Measurements from ENCODE around the gene ENTR1.

ENTR1 gene

DNA sequence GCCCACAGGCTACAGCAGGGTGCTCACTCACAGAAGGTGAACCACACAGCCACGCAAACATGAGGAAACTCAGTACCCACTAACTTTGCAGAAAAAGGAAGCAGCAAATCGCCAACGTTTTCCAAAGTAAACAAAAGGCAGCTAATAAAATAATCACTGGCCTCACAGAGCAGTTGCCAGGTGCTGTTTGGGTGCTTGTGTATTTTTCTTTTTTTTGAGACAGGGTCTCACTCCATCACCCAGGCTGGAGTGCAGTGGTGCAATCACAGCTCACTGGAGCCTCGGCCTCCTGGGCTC is 14.2 kb downstream of the ENTR1 start:
- Histone ChIP-seq H3K27ac (ENCODE audit: low read depth, low read length) (no peak overlapping the region), H3K27me3 (ENCODE audit: control insufficient read depth, insufficient read depth, low read length) (no peaks in the 10 kb centered on the region), H3K9ac (ENCODE audit: low read length) (no peak overlapping the region), H3K36me3 (ENCODE audit: control insufficient read depth, insufficient read depth, low read length) (peaks cover 21% of the 10 kb centered on the region), H3K4me1 (ENCODE audit: control insufficient read depth, insufficient read depth, low read length) (peaks cover 6% of the 10 kb centered on the region), H3K4me3 (ENCODE audit: low read length) (no peak overlapping the region)

GRCh38 chr9:136395345-136396218 is 14.8 kb downstream of the ENTR1 start:
- peaks cover 21% of the 10 kb centered on the region for H3K36me3 ChIP-seq (ENCODE audit: control insufficient read depth, insufficient read depth, low read length)
- no peak overlapping the region for H3K4me3 ChIP-seq (ENCODE audit: low read length)
- H3K4me1 ChIP-seq (ENCODE audit: control insufficient read depth, insufficient read depth, low read length): peaks cover 6% of the 10 kb centered on the region
- H3K27me3 ChIP-seq (ENCODE audit: control insufficient read depth, insufficient read depth, low read length): no peaks in the 10 kb centered on the region
- no peak overlapping the region for H3K27ac ChIP-seq (ENCODE audit: low read depth, low read length)
- H3K9ac ChIP-seq (ENCODE audit: low read length): no peak overlapping the region

DNA sequence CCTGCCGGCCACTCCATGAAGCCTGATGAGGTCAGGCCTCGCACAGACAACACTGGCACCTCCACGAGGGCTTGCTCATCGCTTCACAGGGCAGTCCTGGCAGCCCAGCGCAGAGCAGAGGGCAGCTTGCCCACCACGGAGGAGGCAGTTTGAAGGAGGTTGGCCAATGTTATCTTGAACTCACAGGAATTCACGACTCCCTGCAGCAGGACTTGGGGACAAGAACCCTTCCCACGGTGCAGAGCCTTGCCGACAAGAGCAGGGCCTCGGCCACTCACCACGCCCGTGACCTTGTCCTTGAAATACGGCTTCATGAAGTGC is 15.4 kb downstream of the ENTR1 start:
- H3K4me3 ChIP-seq (ENCODE audit: low read length): no peak overlapping the region
- no peaks in the 10 kb centered on the region for H3K27me3 ChIP-seq (ENCODE audit: control insufficient read depth, insufficient read depth, low read length)
- peaks cover 21% of the 10 kb centered on the region for H3K36me3 ChIP-seq (ENCODE audit: control insufficient read depth, insufficient read depth, low read length)
- H3K27ac ChIP-seq (ENCODE audit: low read depth, low read length): no peak overlapping the region
- H3K4me1 ChIP-seq (ENCODE audit: control insufficient read depth, insufficient read depth, low read length): peaks cover 6% of the 10 kb centered on the region
- H3K9ac ChIP-seq (ENCODE audit: low read length): no peak overlapping the region

- Histone ChIP-seq H3K27me3 (ENCODE audit: control insufficient read depth, insufficient read depth, low read length) (no peaks in the 10 kb centered on the region), H3K27ac (ENCODE audit: low read depth, low read length) (no peak overlapping the region), H3K36me3 (ENCODE audit: control insufficient read depth, insufficient read depth, low read length) (peaks cover 21% of the 10 kb centered on the region), H3K4me3 (ENCODE audit: low read length) (no peak overlapping the region), H3K9ac (ENCODE audit: low read length) (no peak overlapping the region), H3K4me1 (ENCODE audit: control insufficient read depth, insufficient read depth, low read length) (peaks cover 5% of the 10 kb centered on the region)
These were observed 15.9 kb downstream of the ENTR1 start for GRCh38 chr9:136394312-136395019.

DNA sequence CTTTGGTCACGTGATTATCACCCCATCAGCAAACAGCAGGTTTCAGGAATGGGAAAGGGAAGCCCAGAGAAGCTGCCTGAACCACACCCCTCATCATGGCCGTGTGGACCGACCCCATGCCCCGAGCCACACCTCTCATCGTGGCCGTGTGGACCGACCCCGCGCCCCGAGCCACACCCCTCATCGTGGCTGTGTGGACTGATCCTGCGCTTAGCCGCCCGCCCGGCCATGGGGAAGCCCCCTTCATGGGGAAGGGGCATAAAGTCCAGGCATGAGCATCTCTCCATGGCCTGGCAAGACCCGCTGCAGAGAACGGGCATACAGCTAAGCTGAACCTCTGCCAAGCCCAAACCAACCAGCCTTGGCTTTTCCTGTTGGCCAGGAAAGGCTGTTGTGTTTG is 16.9 kb downstream of the ENTR1 start:
- Histone ChIP-seq H3K9ac (ENCODE audit: low read length) (no peak overlapping the region), H3K36me3 (ENCODE audit: control insufficient read depth, insufficient read depth, low read length) (peaks cover 21% of the 10 kb centered on the region), H3K27me3 (ENCODE audit: control insufficient read depth, insufficient read depth, low read length) (no peaks in the 10 kb centered on the region), H3K27ac (ENCODE audit: low read depth, low read length) (no peak overlapping the region), H3K4me3 (ENCODE audit: low read length) (no peak overlapping the region), H3K4me1 (ENCODE audit: control insufficient read depth, insufficient read depth, low read length) (no peaks in the 10 kb centered on the region)

GRCh38 chr9:136392538-136393449 is 17.6 kb downstream of the ENTR1 start:
- Histone ChIP-seq H3K9ac (ENCODE audit: low read length) (no peak overlapping the region), H3K36me3 (ENCODE audit: control insufficient read depth, insufficient read depth, low read length) (peaks cover 21% of the 10 kb centered on the region), H3K27me3 (ENCODE audit: control insufficient read depth, insufficient read depth, low read length) (no peaks in the 10 kb centered on the region), H3K27ac (ENCODE audit: low read depth, low read length) (no peak overlapping the region), H3K4me3 (ENCODE audit: low read length) (no peak overlapping the region), H3K4me1 (ENCODE audit: control insufficient read depth, insufficient read depth, low read length) (no peaks in the 10 kb centered on the region)

- H3K9ac ChIP-seq (ENCODE audit: low read length): no peak overlapping the region
- no peaks in the 10 kb centered on the region for H3K4me1 ChIP-seq (ENCODE audit: control insufficient read depth, insufficient read depth, low read length)
- no peak overlapping the region for H3K27ac ChIP-seq (ENCODE audit: low read depth, low read length)
- peaks cover 21% of the 10 kb centered on the region for H3K36me3 ChIP-seq (ENCODE audit: control insufficient read depth, insufficient read depth, low read length)
- no peaks in the 10 kb centered on the region for H3K27me3 ChIP-seq (ENCODE audit: control insufficient read depth, insufficient read depth, low read length)
- no peak overlapping the region for H3K4me3 ChIP-seq (ENCODE audit: low read length)
These were observed 18.5 kb downstream of the ENTR1 start for GRCh38 chr9:136391737-136392537.

DNA sequence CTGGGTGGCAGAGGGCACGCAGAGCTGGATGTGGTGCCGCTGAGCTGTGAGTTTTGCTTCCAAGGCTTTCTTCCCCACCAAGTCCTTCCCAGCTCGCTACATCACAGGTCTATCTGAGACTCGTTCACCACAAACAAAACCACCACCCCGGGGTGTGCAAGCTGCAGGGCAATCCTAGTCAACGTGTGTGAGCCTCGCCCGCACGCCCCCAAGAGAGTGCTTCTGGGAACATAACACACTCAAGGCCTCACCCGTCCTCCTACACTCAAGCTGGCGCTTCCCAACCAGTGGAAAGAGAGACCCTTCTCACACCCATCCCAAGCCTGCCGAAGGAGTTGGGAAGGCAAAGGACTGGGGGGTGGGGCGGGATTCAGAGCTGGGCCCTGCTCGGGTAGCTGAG is 21.0 kb downstream of the ENTR1 start:
- Histone ChIP-seq H3K4me3 (ENCODE audit: low read length) (no peak overlapping the region), H3K27ac (ENCODE audit: low read depth, low read length) (no peak overlapping the region), H3K9ac (ENCODE audit: low read length) (no peak overlapping the region), H3K27me3 (ENCODE audit: control insufficient read depth, insufficient read depth, low read length) (no peaks in the 10 kb centered on the region), H3K4me1 (ENCODE audit: control insufficient read depth, insufficient read depth, low read length) (no peaks in the 10 kb centered on the region), H3K36me3 (ENCODE audit: control insufficient read depth, insufficient read depth, low read length) (peaks cover 11% of the 10 kb centered on the region)

DNA sequence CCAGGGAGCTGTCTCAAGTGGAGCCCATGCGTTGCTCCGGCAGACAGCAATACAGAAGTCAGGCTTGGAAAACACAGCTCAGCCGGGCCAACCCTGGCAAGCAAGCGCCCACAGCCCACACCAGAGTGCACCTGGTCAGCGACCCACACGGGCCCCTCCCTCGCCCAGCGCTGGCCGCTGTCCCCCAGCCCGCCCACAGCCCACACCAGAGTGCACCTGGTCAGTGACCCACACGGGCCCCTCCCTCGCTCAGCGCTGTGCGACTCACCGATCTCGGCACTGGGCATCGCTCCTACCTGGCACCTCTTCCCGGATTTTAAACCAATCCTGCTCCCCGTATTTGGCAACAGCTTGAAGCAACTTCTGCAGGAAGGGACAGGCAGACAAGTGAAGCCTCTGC is 23.2 kb downstream of the ENTR1 start:
- no peaks in the 10 kb centered on the region for H3K27me3 ChIP-seq (ENCODE audit: control insufficient read depth, insufficient read depth, low read length)
- no peak overlapping the region for H3K9ac ChIP-seq (ENCODE audit: low read length)
- H3K4me3 ChIP-seq (ENCODE audit: low read length): no peak overlapping the region
- H3K36me3 ChIP-seq (ENCODE audit: control insufficient read depth, insufficient read depth, low read length): peaks cover 15% of the 10 kb centered on the region
- no peak overlapping the region for H3K27ac ChIP-seq (ENCODE audit: low read depth, low read length)
- no peaks in the 10 kb centered on the region for H3K4me1 ChIP-seq (ENCODE audit: control insufficient read depth, insufficient read depth, low read length)

- Histone ChIP-seq H3K9ac (ENCODE audit: low read length) (no peak overlapping the region), H3K4me3 (ENCODE audit: low read length) (no peak overlapping the region), H3K27ac (ENCODE audit: low read depth, low read length) (no peak overlapping the region), H3K27me3 (ENCODE audit: control insufficient read depth, insufficient read depth, low read length) (no peaks in the 10 kb centered on the region), H3K4me1 (ENCODE audit: control insufficient read depth, insufficient read depth, low read length) (no peaks in the 10 kb centered on the region), H3K36me3 (ENCODE audit: control insufficient read depth, insufficient read depth, low read length) (peaks cover 8% of the 10 kb centered on the region)
These were observed 24.4 kb downstream of the ENTR1 start for GRCh38 chr9:136386018-136386417.

- no peaks in the 10 kb centered on the region for H3K27me3 ChIP-seq (ENCODE audit: control insufficient read depth, insufficient read depth, low read length)
- no peak overlapping the region for H3K4me3 ChIP-seq (ENCODE audit: low read length)
- H3K27ac ChIP-seq (ENCODE audit: low read depth, low read length): no peak overlapping the region
- peaks cover 8% of the 10 kb centered on the region for H3K36me3 ChIP-seq (ENCODE audit: control insufficient read depth, insufficient read depth, low read length)
- no peaks in the 10 kb centered on the region for H3K4me1 ChIP-seq (ENCODE audit: control insufficient read depth, insufficient read depth, low read length)
- no peak overlapping the region for H3K9ac ChIP-seq (ENCODE audit: low read length)
These were observed 25.4 kb downstream of the ENTR1 start for GRCh38 chr9:136385015-136385414.

- H3K27me3 ChIP-seq (ENCODE audit: control insufficient read depth, insufficient read depth, low read length): no peaks in the 10 kb centered on the region
- H3K36me3 ChIP-seq (ENCODE audit: control insufficient read depth, insufficient read depth, low read length): peaks cover 8% of the 10 kb centered on the region
- no peak overlapping the region for H3K9ac ChIP-seq (ENCODE audit: low read length)
- no peaks in the 10 kb centered on the region for H3K4me1 ChIP-seq (ENCODE audit: control insufficient read depth, insufficient read depth, low read length)
- H3K27ac ChIP-seq (ENCODE audit: low read depth, low read length): no peak overlapping the region
- H3K4me3 ChIP-seq (ENCODE audit: low read length): no peak overlapping the region
These were observed 27.0 kb downstream of the ENTR1 start for GRCh38 chr9:136383436-136383835.
